Measurements from ENCODE around the gene CELSR1.

CELSR1 gene

GRCh38 chr22:46415776-46416519 lies 121.5 kb downstream of the CELSR1 start:
- DNase-seq: no peak
- no peaks in the 10 kb centered on the region for H3K27me3 ChIP-seq (replicated peaks)
- H3K36me3 ChIP-seq (replicated peaks): no peaks in the 10 kb centered on the region
- no peak for TF ChIP-seq CTCF (IDR thresholded peaks at IDR 0.05; ENCODE audit: low read depth, low read length, missing control alignments)
- H3K4me3 ChIP-seq (ENCODE audit: low read depth, low read length): no peak overlapping the region
- in situ Hi-C loops (cut with HindIII; ENCODE audit: low pct_ligation_motif_present, low sequenced_read_pairs): no loop called here
- no peak overlapping the region for H3K27ac ChIP-seq

DNA sequence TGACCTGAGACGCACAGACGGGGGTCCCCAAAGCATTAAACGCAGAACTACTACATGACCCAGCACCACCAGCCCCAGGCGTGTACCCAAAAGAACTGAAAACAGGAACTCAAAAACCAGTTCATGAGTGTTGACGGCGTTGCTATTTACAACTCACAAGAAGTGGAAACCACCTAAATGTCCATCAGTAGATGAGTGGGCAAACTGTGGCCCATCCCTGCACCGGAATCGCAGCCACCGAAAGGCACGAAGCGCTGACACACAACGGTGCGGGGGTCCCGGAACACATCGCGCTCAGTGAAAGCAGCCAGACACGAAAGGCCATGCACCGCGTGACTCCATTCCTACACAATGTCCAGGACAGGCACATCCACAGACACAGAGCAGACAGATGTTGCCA lies 122.7 kb downstream of the CELSR1 start:
- in situ Hi-C loops (cut with HindIII; ENCODE audit: low pct_ligation_motif_present, low sequenced_read_pairs): no loop called here
- DNase-seq: no peak
- Histone ChIP-seq H3K27ac (no peak overlapping the region), H3K27me3 (replicated peaks) (no peaks in the 10 kb centered on the region), H3K4me3 (ENCODE audit: low read depth, low read length) (no peak overlapping the region), H3K36me3 (replicated peaks) (no peaks in the 10 kb centered on the region)
- TF ChIP-seq CTCF (IDR thresholded peaks at IDR 0.05; ENCODE audit: low read depth, low read length, missing control alignments): no peak

- DNase-seq: no peak
- TF ChIP-seq CTCF (IDR thresholded peaks at IDR 0.05; ENCODE audit: low read depth, low read length, missing control alignments): no peak
- in situ Hi-C loops (cut with HindIII; ENCODE audit: low pct_ligation_motif_present, low sequenced_read_pairs): no loop called here
- Histone ChIP-seq H3K36me3 (replicated peaks) (no peaks in the 10 kb centered on the region), H3K4me3 (ENCODE audit: low read depth, low read length) (no peak overlapping the region), H3K27me3 (replicated peaks) (no peaks in the 10 kb centered on the region), H3K27ac (no peak overlapping the region)
These were observed 123.6 kb downstream of the CELSR1 start for GRCh38 chr22:46413725-46414379.

DNA sequence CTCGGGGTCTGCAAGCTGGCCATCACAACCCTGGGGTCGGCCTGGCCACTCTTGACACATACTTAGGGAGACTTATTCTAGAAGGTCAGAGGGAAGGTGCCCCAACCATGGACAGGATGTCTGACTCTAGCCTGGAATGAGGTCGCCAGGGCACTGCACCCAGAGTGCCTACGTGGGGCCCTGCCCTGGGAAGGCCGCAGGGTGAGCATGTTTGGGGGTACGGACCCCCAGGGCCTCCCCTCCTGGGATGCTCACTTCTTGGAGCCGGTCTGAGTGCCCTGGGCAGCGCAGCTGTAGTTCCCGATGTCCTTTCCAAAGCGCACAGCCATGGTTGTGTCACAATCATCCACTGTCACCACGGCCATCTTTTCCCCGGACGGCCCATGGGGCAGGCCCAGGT lies 126.1 kb downstream of the CELSR1 start:
- no peaks in the 10 kb centered on the region for H3K27me3 ChIP-seq (replicated peaks)
- in situ Hi-C loops (cut with HindIII; ENCODE audit: low pct_ligation_motif_present, low sequenced_read_pairs): no loop called here
- no peak for DNase-seq
- H3K27ac ChIP-seq: no peak overlapping the region
- no peak for TF ChIP-seq CTCF (IDR thresholded peaks at IDR 0.05; ENCODE audit: low read depth, low read length, missing control alignments)
- no peaks in the 10 kb centered on the region for H3K36me3 ChIP-seq (replicated peaks)
- no peak overlapping the region for H3K4me3 ChIP-seq (ENCODE audit: low read depth, low read length)

GRCh38 chr22:46410291-46410808 lies 127.1 kb downstream of the CELSR1 start:
- no peak overlapping the region for H3K4me3 ChIP-seq (ENCODE audit: low read depth, low read length)
- in situ Hi-C loops (cut with HindIII; ENCODE audit: low pct_ligation_motif_present, low sequenced_read_pairs): no loop called here
- no peaks in the 10 kb centered on the region for H3K36me3 ChIP-seq (replicated peaks)
- no peak overlapping the region for H3K27ac ChIP-seq
- no peak for TF ChIP-seq CTCF (IDR thresholded peaks at IDR 0.05; ENCODE audit: low read depth, low read length, missing control alignments)
- no peak for DNase-seq
- no peaks in the 10 kb centered on the region for H3K27me3 ChIP-seq (replicated peaks)

Data from brain microvascular endothelial cell (primary cell).